Measurements from ENCODE around the gene IFFO2.

DNA sequence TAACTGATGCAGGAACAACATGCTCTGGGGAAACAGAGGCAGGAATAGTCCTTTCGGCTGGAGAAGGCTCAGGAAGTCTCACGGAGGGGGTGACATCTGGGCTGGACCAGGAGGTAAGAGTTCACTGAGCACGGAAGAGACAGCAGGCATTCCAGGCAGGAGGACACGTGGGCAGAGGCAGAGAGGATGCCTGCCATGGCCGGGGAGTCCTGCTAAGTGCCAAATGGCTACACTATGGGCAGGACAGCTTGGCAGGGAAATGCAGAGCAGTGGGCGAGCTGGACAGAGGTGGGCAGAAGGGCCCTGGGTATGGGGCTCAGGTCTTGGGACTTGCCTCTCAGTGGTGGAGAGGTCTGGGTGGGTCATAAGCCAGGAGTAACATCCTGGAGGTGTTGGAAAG is 71.7 kb downstream of the IFFO2 start:
- no peak for TF ChIP-seq CTCF (conservative IDR thresholded peaks at IDR 0.05 in 1 of 2, IDR thresholded peaks at IDR 0.05 in 1 of 2; ENCODE audit: low read depth in 1 of 2, low read length in 2 of 2)
- TF ChIP-seq EZH2 (IDR thresholded peaks at IDR 0.05; ENCODE audit: low read length, missing control alignments) = no peak
